Heart right ventricle (tissue), 16 donors: ENCODE data around the gene DTHD1. TPM values are rescaled to one million over a fixed set of nuclear protein-coding genes. Genes with fewer than 3 reads are reported as not detected.

Source experiments
- ATAC-seq, 8 donors: fragments of 200-7000 bp; cut with Tn5 transposase; one replicate each; pipeline ENCODE4 v1.9.1; 2020; ENCODE audit warnings: mild to moderate bottlenecking in 8 of 8, moderate library complexity in 8 of 8, moderate number of reproducible peaks in 1 of 8
- DNase-seq, 2 donors: peaks; one replicate each; pipeline ENCODE4 v3.0.0-alpha.2; 2020
- H3K27ac ChIP-seq, 10 donors: fragments of 200-600 bp; sonication (generic) in 2 of 10; one replicate each; pipeline versions ENCODE4 v1.5.0 to v1.8.0; 2020 to 2022; ENCODE audit warnings: mild to moderate bottlenecking in 3 of 10
- H3K27me3 ChIP-seq, 7 donors: fragments of 200-600 bp; one replicate each; pipeline ENCODE4 v1.8.0; 2021 to 2022; ENCODE audit warnings: mild to moderate bottlenecking in 2 of 7
- H3K36me3 ChIP-seq, 9 donors: fragments of 200-600 bp; sonication (generic) in 1 of 9; one replicate each; pipeline versions ENCODE4 v1.5.0 to v1.8.0; 2020 to 2022; ENCODE audit warnings: mild to moderate bottlenecking in 2 of 9
- H3K4me1 ChIP-seq, 9 donors: fragments of 200-600 bp; sonication (generic) in 1 of 9; one replicate each; pipeline versions ENCODE4 v1.5.0 to v1.8.0; 2020 to 2022; ENCODE audit warnings: mild to moderate bottlenecking in 4 of 9
- H3K4me3 ChIP-seq, 10 donors: fragments of 200-600 bp; sonication (generic) in 2 of 10; one replicate each; pipeline versions ENCODE4 v1.5.0 to v1.8.0; 2020 to 2022; ENCODE audit warnings: mild to moderate bottlenecking in 7 of 10, moderate library complexity in 2 of 10
- H3K9me3 ChIP-seq, 11 donors: fragments of 200-600 bp in 10 of 11; sonication (generic) in 2 of 11; one replicate each; pipeline versions ENCODE4 v1.5.0 to v1.8.0; 2013 to 2022; ENCODE audit warnings: mild to moderate bottlenecking in 2 of 11, control low read depth in 1 of 11, moderate library complexity in 1 of 11
- CTCF ChIP-seq, 9 donors: fragments of 200-600 bp; sonication (generic) in 2 of 9; IDR thresholded peaks; one replicate each; pipeline versions ENCODE4 v1.5.0 to v1.8.0; 2021 to 2022; ENCODE audit warnings: antibody characterized with exemption in 9 of 9, mild to moderate bottlenecking in 5 of 9, moderate library complexity in 1 of 9
- WGBS, 2 donors: extraction: QIAGEN DNeasy Blood & Tissue Kit; methylation state at CpG; one replicate each; pipeline ENCODE4 v1.1.7; 2013; ENCODE audit warnings: inconsistent platforms in 1 of 2; 5-methylcytosine and 5-hydroxymethylcytosine counted together
- intact Hi-C, 10 donors: fragments of 100-400 bp; cut with DNase I; formaldehyde crosslinking; loops; one replicate each; pipeline versions ENCODE4 v1.11.1 to v1.14.2; 2022
- polyA plus RNA-seq, 2 donors: library from polyadenylated mRNA; stranded (reverse); fragments of 200-250 nt; gene quantifications; one replicate each; pipeline ENCODE4 v1.2.3, GENCODE V29; 2013
- total RNA-seq, 10 donors: library from RNA; stranded (reverse); fragmentation: NEBNext Ultra II Directional in 3 of 10; extraction: Animal tissue kit (Norgen Biotek cat#: 25700) in 3 of 10; gene quantifications; one replicate each; pipeline versions ENCODE4 v1.2.1 to v1.2.4, GENCODE V29; 2021 to 2023
- donor health status: Arrhythmogenic right ventricular cardiomyopathy.
- donor health status: ischemic (EF 13 %, LVEDD 7.1; RV severe dilation, severe dysfunction).
- donor health status: healthy with polysubstance abuse.
- donor health status: DM: no; HTN: yes; CAD: no.
- donor health status: DM: no; HTN: no; CAD: no.
- donor health status: ischemic (EF 25% LVEDD 6.9; RV normal size, moderate dysfunction).
- donor health status: ischemic (EF 25% LVEDD 5.7; RV mildly dilated, moderate dysfunction).
- donor health status: healthy.
- donor health status: DM: yes; HTN: yes; CAD: no.
- donor health status: Ischemic cardiomyopathy.
- donor health status: ischemic (EF 35%, LVEDD 5.7; RV mildly dilated, moderate dysfunction).
- donor health status: nonischemic (EF 11% LVEDD 7.7; RV severe dilation, severe dysfunction).
- donor health status: DM: yes; HTN: yes; CAD: no.
- donor health status: PGD.
- donor health status: ischemic (EF 29% LVEDD 5.4; RV normal size, mild dysfunction).
- donor health status: nonischemic (EF 23%, LVEDD 6.1; RV moderate dilation, normal function).

The DTHD1 gene
- total and polyA plus RNA-seq, 12 donors: 0.10 to 0.60 (median 0.13) TPM; not detected in 9

GRCh38 chr4:36363024-36363423 is 81.6 kb downstream of the DTHD1 start:
- no peaks in the 10 kb centered on the region for H3K9me3 ChIP-seq
- no peak for TF ChIP-seq CTCF (IDR thresholded peaks at IDR 0.05)
- H3K4me1 ChIP-seq: no peaks in the 10 kb centered on the region
- ATAC-seq (no peak), DNase-seq (no peak)
- H3K4me3 ChIP-seq: no peak overlapping the region
- no peaks in the 10 kb centered on the region for H3K36me3 ChIP-seq
- no peak overlapping the region for H3K27ac ChIP-seq
- peaks cover 0 to 3% (median 0%) of the 10 kb centered on the region in 7 donors for H3K27me3 ChIP-seq
- intact Hi-C loops: no loop called here
- 78 to 92% methylated on average over 2 of the region's 2 CpGs for WGBS, 2 donors

- intact Hi-C loops: no loop called here
- ATAC-seq: no peak
Observed at GRCh38 chr4:36374836-36375511, 93.6 kb downstream of the DTHD1 start.

GRCh38 chr4:36385951-36386571 is 104.6 kb downstream of the DTHD1 start:
- 46 to 62% methylated on average over 5 of the region's 5 CpGs for WGBS, 2 donors
- Histone ChIP-seq H3K9me3 (peaks cover 0 to under 1% (median 0%) of the 10 kb centered on the region in 11 donors), H3K4me3 (no peak overlapping the region), H3K27me3 (peaks cover 0 to 10% (median 3%) of the 10 kb centered on the region in 7 donors), H3K36me3 (no peaks in the 10 kb centered on the region), H3K27ac (peak overlapping the region in 1 of 10 donors; percentile 65), H3K4me1 (peaks cover 0 to 15% (median 0%) of the 10 kb centered on the region in 9 donors)
- DNase-seq (no peak), ATAC-seq (peak in 5 of 8 donors; percentile 34 to 61 (median 49))
- TF ChIP-seq CTCF (IDR thresholded peaks at IDR 0.05): no peak
- intact Hi-C loops: no loop called here

More at GRCh38 chr4:36374836-36375511, 93.6 kb downstream of the DTHD1 start:
- DNase-seq: no peak
- WGBS, 2 donors: 92 to 94% methylated on average over 40 of the region's 40 CpGs
- Histone ChIP-seq H3K27me3 (no peaks in the 10 kb centered on the region), H3K4me3 (no peak overlapping the region), H3K9me3 (peaks cover 0 to 58% (median 16%) of the 10 kb centered on the region in 11 donors), H3K36me3 (no peaks in the 10 kb centered on the region), H3K27ac (no peak overlapping the region), H3K4me1 (no peaks in the 10 kb centered on the region)
- no peak for TF ChIP-seq CTCF (IDR thresholded peaks at IDR 0.05)

GRCh38 chr4:36386691-36387090 is 105.3 kb downstream of the DTHD1 start:
- peak in 2 of 9 donors; percentile 14 for TF ChIP-seq CTCF (IDR thresholded peaks at IDR 0.05)
- Histone ChIP-seq H3K4me1 (peaks cover 0 to 15% (median 0%) of the 10 kb centered on the region in 9 donors), H3K9me3 (no peaks in the 10 kb centered on the region), H3K27me3 (peaks cover 0 to 10% (median 3%) of the 10 kb centered on the region in 7 donors), H3K36me3 (no peaks in the 10 kb centered on the region), H3K4me3 (no peak overlapping the region), H3K27ac (no peak overlapping the region)
- no peak for ATAC-seq
- intact Hi-C loops: no loop called here
- no peak for DNase-seq
